GM21825 (cell line): ENCODE measurements around the gene VWA8.
"Not testable (repeated sequence)": the region's sequence is repeated elsewhere in the genome, so short reads cannot be mapped to it uniquely, and the experiment has no call there.

Experiments used
- ATAC-seq: cut with Tn5 transposase; IDR thresholded peaks from one replicate; pipeline ENCODE4 v1.9.1; 2021; ENCODE audit warnings: mild to moderate bottlenecking, moderate library complexity; ENCODE audit not compliant: unreplicated experiment

VWA8 gene

GRCh38 chr13:41928323-41928722 is 32.6 kb downstream of the VWA8 start:
- no peak for ATAC-seq

GRCh38 chr13:41925014-41925413 is 35.9 kb downstream of the VWA8 start:
- ATAC-seq = no peak

- ATAC-seq = not testable (repeated sequence)
These were observed 38.0 kb downstream of the VWA8 start for GRCh38 chr13:41922894-41923293.

- ATAC-seq = no peak
These were observed 41.0 kb downstream of the VWA8 start for GRCh38 chr13:41919741-41920487.

GRCh38 chr13:41919031-41919740 is 41.7 kb downstream of the VWA8 start:
- ATAC-seq = no peak

GRCh38 chr13:41917641-41918040 is 43.3 kb downstream of the VWA8 start:
- ATAC-seq = no peak

- peak; percentile 84 for ATAC-seq
These were observed 44.5 kb downstream of the VWA8 start for GRCh38 chr13:41916173-41916954.

- ATAC-seq = no peak
These were observed 45.8 kb downstream of the VWA8 start for GRCh38 chr13:41915081-41915480.

GRCh38 chr13:41914552-41914951 is 46.4 kb downstream of the VWA8 start:
- no peak for ATAC-seq

GRCh38 chr13:41909506-41909905 is 51.4 kb downstream of the VWA8 start:
- ATAC-seq = no peak

- ATAC-seq = peak; percentile 81
These were observed 55.2 kb downstream of the VWA8 start for GRCh38 chr13:41905600-41906254.

- ATAC-seq = no peak
These were observed 60.0 kb downstream of the VWA8 start for GRCh38 chr13:41900918-41901317.

- not testable (repeated sequence) for ATAC-seq
These were observed 62.5 kb downstream of the VWA8 start for GRCh38 chr13:41898411-41898810.

- no peak for ATAC-seq
These were observed 63.8 kb downstream of the VWA8 start for GRCh38 chr13:41897126-41897525.

- no peak for ATAC-seq
These were observed 65.4 kb downstream of the VWA8 start for GRCh38 chr13:41895478-41895877.

GRCh38 chr13:41891119-41891518 is 69.8 kb downstream of the VWA8 start:
- no peak for ATAC-seq

GRCh38 chr13:41883147-41883546 is 77.8 kb downstream of the VWA8 start:
- no peak for ATAC-seq

GRCh38 chr13:41881890-41882289 is 79.0 kb downstream of the VWA8 start:
- ATAC-seq = not testable (repeated sequence)

- ATAC-seq = no peak
These were observed 79.9 kb downstream of the VWA8 start for GRCh38 chr13:41880966-41881365.

- ATAC-seq = no peak
These were observed 96.3 kb downstream of the VWA8 start for GRCh38 chr13:41864658-41865057.

GRCh38 chr13:41862659-41863058 is 98.2 kb downstream of the VWA8 start:
- not testable (repeated sequence) for ATAC-seq
